Keratinocyte (primary cell): ENCODE measurements around the gene CNGA3.

Experiments
- EZH2 ChIP-seq: IDR thresholded peaks from one replicate; pipeline ENCODE4 v1.6.1; 2012; ENCODE audit warnings: inconsistent platforms, mild to moderate bottlenecking, low read length, moderate library complexity
- TF ChIP-seq, protein P1 (sequence below), 3 experiments: IDR thresholded peaks in 1 of 3; conservative IDR thresholded peaks in 1 of 3; optimal IDR thresholded peaks in 1 of 3; 2 replicates in 2 of 3; 3 replicates in 1 of 3; pipeline versions ENCODE3 to v1.5.1; 2011; ENCODE audit warnings: low read length in 3 of 3, mild to moderate bottlenecking in 3 of 3, moderate library complexity in 2 of 3, control low read depth in 1 of 3, inconsistent platforms in 1 of 3; ENCODE audit not compliant: insufficient read depth in 2 of 3; ENCODE audit errors: extremely low read depth in 1 of 3

DNA sequence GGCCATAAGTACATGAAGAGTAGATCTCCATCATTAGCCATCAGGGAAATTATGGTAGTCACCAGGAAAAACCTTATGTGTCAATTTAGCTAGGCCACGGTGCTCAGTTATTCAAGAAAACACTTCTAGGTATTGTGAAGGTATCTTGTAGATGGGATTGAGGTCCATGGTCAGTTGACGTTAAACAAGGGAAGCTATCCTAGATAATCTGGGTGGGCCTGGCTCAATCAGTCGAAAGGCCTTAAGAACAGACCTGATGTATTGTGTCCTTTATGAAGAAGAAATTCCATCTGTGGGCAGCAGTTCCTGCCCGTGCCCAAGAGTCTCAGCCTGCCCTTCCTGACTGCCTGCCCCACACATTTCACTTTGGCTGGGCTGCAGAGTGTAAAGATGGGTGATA lies 16.7 kb upstream of the CNGA3 start:
- TF ChIP-seq, protein P1, sequence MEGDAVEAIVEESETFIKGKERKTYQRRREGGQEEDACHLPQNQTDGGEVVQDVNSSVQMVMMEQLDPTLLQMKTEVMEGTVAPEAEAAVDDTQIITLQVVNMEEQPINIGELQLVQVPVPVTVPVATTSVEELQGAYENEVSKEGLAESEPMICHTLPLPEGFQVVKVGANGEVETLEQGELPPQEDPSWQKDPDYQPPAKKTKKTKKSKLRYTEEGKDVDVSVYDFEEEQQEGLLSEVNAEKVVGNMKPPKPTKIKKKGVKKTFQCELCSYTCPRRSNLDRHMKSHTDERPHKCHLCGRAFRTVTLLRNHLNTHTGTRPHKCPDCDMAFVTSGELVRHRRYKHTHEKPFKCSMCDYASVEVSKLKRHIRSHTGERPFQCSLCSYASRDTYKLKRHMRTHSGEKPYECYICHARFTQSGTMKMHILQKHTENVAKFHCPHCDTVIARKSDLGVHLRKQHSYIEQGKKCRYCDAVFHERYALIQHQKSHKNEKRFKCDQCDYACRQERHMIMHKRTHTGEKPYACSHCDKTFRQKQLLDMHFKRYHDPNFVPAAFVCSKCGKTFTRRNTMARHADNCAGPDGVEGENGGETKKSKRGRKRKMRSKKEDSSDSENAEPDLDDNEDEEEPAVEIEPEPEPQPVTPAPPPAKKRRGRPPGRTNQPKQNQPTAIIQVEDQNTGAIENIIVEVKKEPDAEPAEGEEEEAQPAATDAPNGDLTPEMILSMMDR (optimal IDR thresholded peaks at IDR 0.05 in 1 of 3, IDR thresholded peaks at IDR 0.05 in 1 of 3, conservative IDR thresholded peaks at IDR 0.05 in 1 of 3; ENCODE audit: extremely low read depth in 1 of 3, insufficient read depth in 2 of 3, low read length in 3 of 3), result no peak
- no peak for TF ChIP-seq EZH2
